ENCODE results near the gene DLGAP1.

The DLGAP1 gene

GRCh38 chr18:3526421-3527354 is 928.4 kb downstream of the DLGAP1 start:
- peaks cover 15% of the 10 kb centered on the region for H3K9me3 ChIP-seq (ENCODE audit: insufficient read depth, low read length)
- no peak for DNase-seq (ENCODE audit: low read depth, low spot score)
- H3K4me1 ChIP-seq (ENCODE audit: insufficient read depth, insufficient read length) = no peaks in the 10 kb centered on the region
- TF ChIP-seq ZNF274 (IDR thresholded peaks at IDR 0.05; ENCODE audit: low read depth, low read length) (no peak), YY1 (IDR thresholded peaks at IDR 0.05; ENCODE audit: insufficient read depth, insufficient read length) (no peak), SUZ12 (IDR thresholded peaks at IDR 0.05; ENCODE audit: extremely low read depth, insufficient read depth, insufficient read length) (no peak)
- H3K4me3 ChIP-seq (ENCODE audit: insufficient read length, low read depth) = no peak overlapping the region
- no peaks in the 10 kb centered on the region for H3K27me3 ChIP-seq (ENCODE audit: insufficient read depth, insufficient read length)
- H3K9ac ChIP-seq (ENCODE audit: insufficient read length, low read depth) = no peak overlapping the region
- H3K36me3 ChIP-seq (ENCODE audit: insufficient read depth, insufficient read length, low read length) = no peaks in the 10 kb centered on the region

GRCh38 chr18:3525870-3526420 is 929.2 kb downstream of the DLGAP1 start:
- DNase-seq (ENCODE audit: low read depth, low spot score) = no peak
- Histone ChIP-seq H3K27me3 (ENCODE audit: insufficient read depth, insufficient read length) (no peaks in the 10 kb centered on the region), H3K36me3 (ENCODE audit: insufficient read depth, insufficient read length, low read length) (no peaks in the 10 kb centered on the region), H3K9ac (ENCODE audit: insufficient read length, low read depth) (no peak overlapping the region), H3K4me1 (ENCODE audit: insufficient read depth, insufficient read length) (no peaks in the 10 kb centered on the region), H3K9me3 (ENCODE audit: insufficient read depth, low read length) (peaks cover 15% of the 10 kb centered on the region), H3K4me3 (ENCODE audit: insufficient read length, low read depth) (no peak overlapping the region)
- no peak for TF ChIP-seq YY1 (IDR thresholded peaks at IDR 0.05; ENCODE audit: insufficient read depth, insufficient read length)
- TF ChIP-seq SUZ12 (IDR thresholded peaks at IDR 0.05; ENCODE audit: extremely low read depth, insufficient read depth, insufficient read length) = no peak
- no peak for TF ChIP-seq ZNF274 (IDR thresholded peaks at IDR 0.05; ENCODE audit: low read depth, low read length)

DNA sequence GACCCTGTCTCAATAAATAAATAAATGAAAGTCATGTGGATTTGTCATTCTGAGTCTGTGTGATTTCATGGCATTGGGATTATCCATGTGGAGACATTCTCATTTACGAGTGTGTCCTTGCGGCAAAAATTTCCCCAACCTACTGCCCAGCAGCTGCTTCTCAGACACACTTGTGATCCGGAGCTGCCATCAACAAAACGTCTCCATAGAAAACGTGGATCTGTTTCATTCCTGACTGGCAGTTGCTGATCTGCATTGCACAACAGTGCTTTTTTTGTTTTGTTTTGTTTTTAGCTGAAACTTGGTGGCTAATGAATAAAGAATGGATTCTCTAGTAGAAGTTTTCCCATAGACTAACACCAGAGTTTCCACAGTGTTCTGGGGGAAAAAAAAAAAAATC is 930.4 kb downstream of the DLGAP1 start:
- Histone ChIP-seq H3K4me3 (ENCODE audit: insufficient read length, low read depth) (no peak overlapping the region), H3K36me3 (ENCODE audit: insufficient read depth, insufficient read length, low read length) (no peaks in the 10 kb centered on the region)

GRCh38 chr18:3520230-3521085 is 934.6 kb downstream of the DLGAP1 start:
- Histone ChIP-seq H3K4me3 (ENCODE audit: insufficient read length, low read depth) (no peak overlapping the region), H3K27me3 (ENCODE audit: insufficient read depth, insufficient read length) (no peaks in the 10 kb centered on the region), H3K9ac (ENCODE audit: insufficient read length, low read depth) (no peak overlapping the region), H3K4me1 (ENCODE audit: insufficient read depth, insufficient read length) (no peaks in the 10 kb centered on the region), H3K36me3 (ENCODE audit: insufficient read depth, insufficient read length, low read length) (no peaks in the 10 kb centered on the region), H3K9me3 (ENCODE audit: insufficient read depth, low read length) (peaks cover 15% of the 10 kb centered on the region)
- TF ChIP-seq YY1 (IDR thresholded peaks at IDR 0.05; ENCODE audit: insufficient read depth, insufficient read length) (no peak), ZNF274 (IDR thresholded peaks at IDR 0.05; ENCODE audit: low read depth, low read length) (no peak), SUZ12 (IDR thresholded peaks at IDR 0.05; ENCODE audit: extremely low read depth, insufficient read depth, insufficient read length) (no peak)
- DNase-seq (ENCODE audit: low read depth, low spot score) = no peak

More for the DNA sequence above, 930.4 kb downstream of the DLGAP1 start:
- Histone ChIP-seq H3K9ac (ENCODE audit: insufficient read length, low read depth) (no peak overlapping the region), H3K4me1 (ENCODE audit: insufficient read depth, insufficient read length) (no peaks in the 10 kb centered on the region), H3K27me3 (ENCODE audit: insufficient read depth, insufficient read length) (no peaks in the 10 kb centered on the region), H3K9me3 (ENCODE audit: insufficient read depth, low read length) (peaks cover 15% of the 10 kb centered on the region)
- DNase-seq (ENCODE audit: low read depth, low spot score) = no peak
- TF ChIP-seq SUZ12 (IDR thresholded peaks at IDR 0.05; ENCODE audit: extremely low read depth, insufficient read depth, insufficient read length) (no peak), ZNF274 (IDR thresholded peaks at IDR 0.05; ENCODE audit: low read depth, low read length) (no peak), YY1 (IDR thresholded peaks at IDR 0.05; ENCODE audit: insufficient read depth, insufficient read length) (no peak)

DNA sequence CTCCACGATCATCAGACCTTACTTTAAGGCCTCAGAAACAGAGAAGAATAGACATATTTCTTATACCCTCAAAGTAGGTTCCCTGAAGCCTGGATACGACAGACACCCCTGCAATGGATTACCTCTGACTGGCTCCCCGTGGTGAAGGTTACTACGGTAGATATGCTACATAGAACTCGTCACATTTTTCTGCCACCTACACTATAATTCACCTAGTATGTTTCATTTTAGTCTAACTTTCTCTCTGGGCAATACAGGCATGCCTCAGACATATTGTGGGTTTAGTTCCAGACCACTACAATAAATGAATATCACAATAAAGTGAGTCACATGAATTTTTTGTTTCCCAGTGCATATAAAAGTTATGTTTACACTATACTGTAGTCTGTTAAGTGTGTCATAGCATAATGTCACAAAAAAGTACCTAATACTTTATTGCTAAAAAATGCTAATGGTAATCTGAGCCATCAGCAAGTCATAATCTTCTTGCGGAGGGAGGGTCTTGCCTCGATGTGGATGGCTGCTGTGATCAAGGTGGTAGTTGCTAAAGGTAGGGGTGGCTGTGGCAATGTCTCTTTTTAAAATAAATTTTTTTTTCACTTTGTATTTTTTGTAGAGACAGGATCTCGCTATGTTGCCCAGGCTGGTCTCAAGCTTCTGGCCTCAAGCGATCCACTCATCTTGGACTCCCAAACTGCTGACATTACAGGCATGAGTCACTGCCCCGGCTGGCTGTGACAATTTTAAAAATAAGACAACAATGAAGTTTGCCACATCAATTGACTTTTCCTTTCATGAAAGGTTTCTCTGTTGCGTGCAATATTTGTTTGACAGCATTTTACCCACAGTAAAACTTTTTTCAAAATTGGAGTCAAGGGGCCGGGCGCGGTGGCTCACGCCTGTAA is 940.5 kb downstream of the DLGAP1 start:
- Histone ChIP-seq H3K4me3 (ENCODE audit: insufficient read length, low read depth) (no peak overlapping the region), H3K9me3 (ENCODE audit: insufficient read depth, low read length) (no peaks in the 10 kb centered on the region), H3K9ac (ENCODE audit: insufficient read length, low read depth) (no peak overlapping the region), H3K27me3 (ENCODE audit: insufficient read depth, insufficient read length) (no peaks in the 10 kb centered on the region), H3K4me1 (ENCODE audit: insufficient read depth, insufficient read length) (no peaks in the 10 kb centered on the region), H3K36me3 (ENCODE audit: insufficient read depth, insufficient read length, low read length) (no peaks in the 10 kb centered on the region)
- TF ChIP-seq SUZ12 (IDR thresholded peaks at IDR 0.05; ENCODE audit: extremely low read depth, insufficient read depth, insufficient read length) (no peak), YY1 (IDR thresholded peaks at IDR 0.05; ENCODE audit: insufficient read depth, insufficient read length) (no peak), ZNF274 (IDR thresholded peaks at IDR 0.05; ENCODE audit: low read depth, low read length) (no peak)
- DNase-seq (ENCODE audit: low read depth, low spot score) = no peak

DNA sequence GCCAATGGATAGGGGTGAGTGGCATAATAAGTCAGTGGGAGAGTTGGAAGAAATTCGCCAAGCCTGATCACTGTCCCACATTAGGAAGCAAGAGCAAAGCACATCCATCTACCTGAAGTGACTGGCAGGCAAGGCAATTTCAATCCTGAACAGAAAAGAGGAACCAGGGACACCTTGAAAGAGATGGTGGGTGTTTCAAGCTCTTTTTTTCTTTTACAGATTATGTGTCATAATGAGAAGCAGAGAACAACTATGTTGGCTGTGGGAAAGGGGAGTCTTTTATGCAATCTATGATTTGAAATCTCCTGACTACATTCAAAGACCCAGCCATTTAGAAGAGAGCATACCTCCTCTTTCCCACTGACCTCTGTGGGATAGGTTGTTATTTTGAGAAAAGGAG is 941.6 kb downstream of the DLGAP1 start:
- H3K4me3 ChIP-seq (ENCODE audit: insufficient read length, low read depth) = no peak overlapping the region

More for the DNA sequence above, 941.6 kb downstream of the DLGAP1 start:
- H3K4me1 ChIP-seq (ENCODE audit: insufficient read depth, insufficient read length) = no peaks in the 10 kb centered on the region
- DNase-seq (ENCODE audit: low read depth, low spot score) = no peak
- no peak for TF ChIP-seq YY1 (IDR thresholded peaks at IDR 0.05; ENCODE audit: insufficient read depth, insufficient read length)
- TF ChIP-seq SUZ12 (IDR thresholded peaks at IDR 0.05; ENCODE audit: extremely low read depth, insufficient read depth, insufficient read length) = no peak
- TF ChIP-seq ZNF274 (IDR thresholded peaks at IDR 0.05; ENCODE audit: low read depth, low read length) = no peak
- H3K9me3 ChIP-seq (ENCODE audit: insufficient read depth, low read length) = no peaks in the 10 kb centered on the region
- no peaks in the 10 kb centered on the region for H3K27me3 ChIP-seq (ENCODE audit: insufficient read depth, insufficient read length)
- no peak overlapping the region for H3K9ac ChIP-seq (ENCODE audit: insufficient read length, low read depth)
- H3K36me3 ChIP-seq (ENCODE audit: insufficient read depth, insufficient read length, low read length) = no peaks in the 10 kb centered on the region
